ENCODE data around the gene COL20A1.

DNA sequence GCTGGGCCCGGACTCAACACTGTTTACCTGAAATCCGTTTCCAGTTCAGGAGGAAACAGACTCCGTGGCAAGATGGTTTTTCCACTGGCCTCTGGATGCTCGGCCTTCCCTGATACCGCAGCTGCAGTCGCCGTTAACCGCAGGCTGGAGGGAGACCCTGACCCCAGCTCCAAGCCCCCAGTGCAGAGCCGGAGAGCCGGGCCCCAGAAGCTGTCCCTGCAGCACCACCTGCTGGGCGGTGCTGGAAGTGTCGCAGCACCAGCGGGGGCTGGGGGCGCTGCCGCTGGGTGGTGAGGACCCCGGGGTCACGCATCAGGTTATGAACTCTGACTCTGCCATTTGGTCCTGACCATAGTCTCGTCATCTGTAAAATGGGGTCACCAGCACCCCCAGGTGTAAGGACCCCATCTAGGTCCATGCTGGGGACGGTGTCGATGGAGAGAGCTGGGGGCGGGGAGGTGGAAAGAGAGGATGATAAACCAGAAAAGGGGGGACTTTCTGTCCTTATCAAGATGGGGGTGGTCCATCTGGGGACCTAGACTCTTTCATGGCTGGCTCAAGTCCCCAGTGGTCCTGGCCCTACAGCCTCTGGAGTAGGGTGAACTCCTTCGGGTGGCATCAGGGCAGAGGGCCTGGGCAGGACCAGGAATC is 88.9 kb downstream of the COL20A1 start:
- TF ChIP-seq, protein P1, sequence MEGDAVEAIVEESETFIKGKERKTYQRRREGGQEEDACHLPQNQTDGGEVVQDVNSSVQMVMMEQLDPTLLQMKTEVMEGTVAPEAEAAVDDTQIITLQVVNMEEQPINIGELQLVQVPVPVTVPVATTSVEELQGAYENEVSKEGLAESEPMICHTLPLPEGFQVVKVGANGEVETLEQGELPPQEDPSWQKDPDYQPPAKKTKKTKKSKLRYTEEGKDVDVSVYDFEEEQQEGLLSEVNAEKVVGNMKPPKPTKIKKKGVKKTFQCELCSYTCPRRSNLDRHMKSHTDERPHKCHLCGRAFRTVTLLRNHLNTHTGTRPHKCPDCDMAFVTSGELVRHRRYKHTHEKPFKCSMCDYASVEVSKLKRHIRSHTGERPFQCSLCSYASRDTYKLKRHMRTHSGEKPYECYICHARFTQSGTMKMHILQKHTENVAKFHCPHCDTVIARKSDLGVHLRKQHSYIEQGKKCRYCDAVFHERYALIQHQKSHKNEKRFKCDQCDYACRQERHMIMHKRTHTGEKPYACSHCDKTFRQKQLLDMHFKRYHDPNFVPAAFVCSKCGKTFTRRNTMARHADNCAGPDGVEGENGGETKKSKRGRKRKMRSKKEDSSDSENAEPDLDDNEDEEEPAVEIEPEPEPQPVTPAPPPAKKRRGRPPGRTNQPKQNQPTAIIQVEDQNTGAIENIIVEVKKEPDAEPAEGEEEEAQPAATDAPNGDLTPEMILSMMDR (IDR thresholded peaks at IDR 0.05): peak in 5 of 7 experiments; percentile 64 to 88 (median 80)
- no peak for TF ChIP-seq POLR2A (IDR thresholded peaks at IDR 0.05)

Measured in stomach (tissue), 4 donors.